Trophoblast cell (in vitro differentiated cells and primary cell): Measurements from ENCODE around the gene TBPL1.

Experiments used
- DNase-seq, 2 donors: peaks; one replicate each; pipeline ENCODE4 v3.0.0-alpha.2; 2016
- H2AFZ ChIP-seq: 2 replicates; pipeline ENCODE4 v1.6.1; 2013; ENCODE audit warnings: low read length, moderate library complexity, mild to moderate bottlenecking; ENCODE audit not compliant: insufficient read depth, poor library complexity
- H2AK5ac ChIP-seq: 2 replicates; pipeline ENCODE4 v1.6.1; 2013; ENCODE audit warnings: mild to moderate bottlenecking, low read length
- H2BK120ac ChIP-seq: 2 replicates; pipeline ENCODE4 v1.6.1; 2013; ENCODE audit warnings: low read length, mild to moderate bottlenecking, moderate library complexity; ENCODE audit not compliant: insufficient read depth, poor library complexity
- H2BK12ac ChIP-seq: 2 replicates; pipeline ENCODE4 v1.6.1; 2013; ENCODE audit warnings: mild to moderate bottlenecking, low read length, moderate library complexity
- H2BK5ac ChIP-seq: 2 replicates; pipeline ENCODE4 v1.6.1; 2013; ENCODE audit warnings: low read length, low read depth, moderate library complexity, mild to moderate bottlenecking; ENCODE audit not compliant: poor library complexity
- H3K14ac ChIP-seq: 2 replicates; pipeline ENCODE4 v1.6.1; 2013; ENCODE audit warnings: mild to moderate bottlenecking, low read length
- H3K18ac ChIP-seq: 2 replicates; pipeline ENCODE4 v1.6.1; 2013; ENCODE audit warnings: mild to moderate bottlenecking, low read length
- H3K23ac ChIP-seq: 2 replicates; pipeline ENCODE4 v1.6.1; 2013; ENCODE audit warnings: low read length
- H3K27ac ChIP-seq: 2 replicates; pipeline ENCODE4 v1.5.1; 2013; ENCODE audit warnings: low read depth, mild to moderate bottlenecking, inconsistent platforms, low read length, moderate library complexity
- H3K27me3 ChIP-seq: 2 replicates; pipeline ENCODE4 v1.6.1; 2013; ENCODE audit warnings: inconsistent platforms, mild to moderate bottlenecking, low read length, moderate library complexity; ENCODE audit not compliant: insufficient read depth
- H3K36me3 ChIP-seq, 2 experiments: 1 replicate in 1 of 2; 2 replicates in 1 of 2; pipeline ENCODE4 v1.6.1; 2013; ENCODE audit warnings: low read length in 2 of 2, mild to moderate bottlenecking in 2 of 2, moderate library complexity in 1 of 2; ENCODE audit not compliant: insufficient read depth in 2 of 2, control insufficient read depth in 1 of 2
- H3K4ac ChIP-seq: 2 replicates; pipeline ENCODE4 v1.6.1; 2013; ENCODE audit warnings: low read depth, mild to moderate bottlenecking, low read length, moderate library complexity
- H3K4me1 ChIP-seq, 2 experiments: 1 replicate in 1 of 2; 2 replicates in 1 of 2; pipeline ENCODE4 v1.6.1; 2013; ENCODE audit warnings: low read length in 2 of 2, mild to moderate bottlenecking in 2 of 2, moderate library complexity in 1 of 2; ENCODE audit not compliant: insufficient read depth in 2 of 2, control insufficient read depth in 1 of 2
- H3K4me2 ChIP-seq: 2 replicates; pipeline ENCODE4 v1.6.1; 2013; ENCODE audit warnings: inconsistent platforms, mild to moderate bottlenecking, low read length, moderate library complexity
- H3K4me3 ChIP-seq: 2 replicates; pipeline ENCODE4 v1.5.1; 2013; ENCODE audit warnings: mild to moderate bottlenecking, low read depth, low read length, inconsistent platforms
- H3K79me1 ChIP-seq: one replicate; pipeline ENCODE4 v1.6.1; 2013; ENCODE audit warnings: low read length
- H3K79me2 ChIP-seq: 2 replicates; pipeline ENCODE4 v1.6.1; 2013; ENCODE audit warnings: low read length, mild to moderate bottlenecking; ENCODE audit not compliant: control insufficient read depth, insufficient read depth, poor library complexity
- H3K9ac ChIP-seq: 2 replicates; pipeline ENCODE4 v1.6.1; 2013; ENCODE audit warnings: mild to moderate bottlenecking, low read length
- H3K9me3 ChIP-seq: 2 replicates; pipeline ENCODE4 v1.6.1; 2013; ENCODE audit warnings: low read depth, mild to moderate bottlenecking, control low read depth, inconsistent platforms, low read length; ENCODE audit not compliant: insufficient read depth
- H4K12ac ChIP-seq: 2 replicates; pipeline ENCODE4 v1.6.1; 2013; ENCODE audit warnings: low read depth, mild to moderate bottlenecking, low read length, moderate library complexity
- H4K8ac ChIP-seq: 2 replicates; pipeline ENCODE4 v1.6.1; 2013; ENCODE audit warnings: low read depth, mild to moderate bottlenecking, low read length, moderate library complexity
- H4K91ac ChIP-seq: one replicate; pipeline ENCODE4 v1.6.1; 2013; ENCODE audit warnings: low read depth, mild to moderate bottlenecking, low read length, moderate library complexity
- WGBS: extraction: QIAGEN DNeasy Blood & Tissue Kit; methylation state at CpG from one replicate; pipeline ENCODE4 v1.1.7; 2013; ENCODE audit warnings: missing lambda C conversion rate; ENCODE audit not compliant: insufficient read length, insufficient coverage; ENCODE audit errors: extremely low coverage; 5-methylcytosine and 5-hydroxymethylcytosine counted together

TBPL1 gene

GRCh38 chr6:133991096-133991593, 38.1 kb downstream of the TBPL1 start:
- WGBS: no CpG with 5 or more reads among the region's 2 CpGs
- H2AFZ ChIP-seq: no peak overlapping the region
- H2AK5ac ChIP-seq: no peak overlapping the region
- no peak overlapping the region for H4K12ac ChIP-seq
- H3K4me3 ChIP-seq: no peak overlapping the region
- H3K18ac ChIP-seq: no peak overlapping the region
- H2BK120ac ChIP-seq: no peak overlapping the region
- H4K91ac ChIP-seq: no peak overlapping the region
- H3K4me1 ChIP-seq: peaks cover 10 to 16% of the 10 kb centered on the region in 2 experiments
- DNase-seq: peak in 1 of 2 donors; percentile 8
- no peaks in the 10 kb centered on the region for H3K9me3 ChIP-seq
- H4K8ac ChIP-seq: no peak overlapping the region
- no peak overlapping the region for H2BK12ac ChIP-seq
- no peak overlapping the region for H3K4ac ChIP-seq
- no peak overlapping the region for H3K14ac ChIP-seq
- no peak overlapping the region for H3K4me2 ChIP-seq
- no peak overlapping the region for H3K23ac ChIP-seq
- H3K27me3 ChIP-seq: no peaks in the 10 kb centered on the region
- peaks cover 6% of the 10 kb centered on the region for H3K79me1 ChIP-seq
- peaks cover 0 to 6% of the 10 kb centered on the region in 2 experiments for H3K36me3 ChIP-seq
- no peak overlapping the region for H2BK5ac ChIP-seq
- no peak overlapping the region for H3K27ac ChIP-seq
- H3K79me2 ChIP-seq: no peaks in the 10 kb centered on the region
- no peak overlapping the region for H3K9ac ChIP-seq

GRCh38 chr6:133992992-133993680, 40.1 kb downstream of the TBPL1 start:
- Histone ChIP-seq H3K4me3 (no peak overlapping the region), H3K79me1 (peaks cover 6% of the 10 kb centered on the region), H4K8ac (no peak overlapping the region), H3K4me1 (peaks cover 10 to 16% of the 10 kb centered on the region in 2 experiments), H3K9me3 (no peaks in the 10 kb centered on the region), H3K9ac (no peak overlapping the region), H2BK5ac (no peak overlapping the region), H3K14ac (no peak overlapping the region), H2AK5ac (peak overlapping the region; percentile 64), H3K18ac (no peak overlapping the region), H4K12ac (no peak overlapping the region), H3K23ac (no peak overlapping the region), H3K4ac (no peak overlapping the region), H3K79me2 (no peaks in the 10 kb centered on the region), H4K91ac (no peak overlapping the region), H3K4me2 (no peak overlapping the region), H3K27me3 (no peaks in the 10 kb centered on the region), H2BK120ac (no peak overlapping the region), H3K36me3 (peaks cover 0 to 6% of the 10 kb centered on the region in 2 experiments), H2BK12ac (no peak overlapping the region), H2AFZ (no peak overlapping the region), H3K27ac (no peak overlapping the region)
- WGBS: no CpG with 5 or more reads among the region's 6 CpGs
- DNase-seq: no peak

- H3K79me1 ChIP-seq: peaks cover 12% of the 10 kb centered on the region
- no peak for DNase-seq
- H3K23ac ChIP-seq: no peak overlapping the region
These were observed 42.3 kb downstream of the TBPL1 start for GRCh38 chr6:133995296-133995695.

GRCh38 chr6:133995758-133996157, 42.7 kb downstream of the TBPL1 start:
- no peak overlapping the region for H2BK12ac ChIP-seq
- H4K12ac ChIP-seq: no peak overlapping the region
- H3K79me1 ChIP-seq: peaks cover 12% of the 10 kb centered on the region
- no peak overlapping the region for H3K18ac ChIP-seq
- H3K4me1 ChIP-seq: peaks cover 14 to 20% of the 10 kb centered on the region in 2 experiments
- H2BK120ac ChIP-seq: no peak overlapping the region
- no peak overlapping the region for H3K14ac ChIP-seq
- H3K9me3 ChIP-seq: no peaks in the 10 kb centered on the region
- H3K4me2 ChIP-seq: no peak overlapping the region
- H3K27me3 ChIP-seq: no peaks in the 10 kb centered on the region
- no CpG with 5 or more reads among the region's 3 CpGs for WGBS
- no peak overlapping the region for H2BK5ac ChIP-seq
- H3K4me3 ChIP-seq: no peak overlapping the region
- no peak overlapping the region for H3K4ac ChIP-seq
- peak overlapping the region; percentile 45 for H3K27ac ChIP-seq
- no peak overlapping the region for H3K9ac ChIP-seq
- H4K8ac ChIP-seq: no peak overlapping the region
- no peak overlapping the region for H2AFZ ChIP-seq
- H2AK5ac ChIP-seq: no peak overlapping the region
- no peaks in the 10 kb centered on the region for H3K79me2 ChIP-seq
- DNase-seq: no peak
- H4K91ac ChIP-seq: no peak overlapping the region
- H3K23ac ChIP-seq: no peak overlapping the region
- H3K36me3 ChIP-seq: peaks cover 0 to 4% of the 10 kb centered on the region in 2 experiments

More at GRCh38 chr6:133995296-133995695, 42.3 kb downstream of the TBPL1 start:
- no peak overlapping the region for H3K4ac ChIP-seq
- no peak overlapping the region for H3K18ac ChIP-seq
- H2BK120ac ChIP-seq: no peak overlapping the region
- H3K79me2 ChIP-seq: no peaks in the 10 kb centered on the region
- no peak overlapping the region for H3K14ac ChIP-seq
- no peak overlapping the region for H4K8ac ChIP-seq
- H3K4me3 ChIP-seq: no peak overlapping the region
- no peak overlapping the region for H2BK12ac ChIP-seq
- no peak overlapping the region for H4K12ac ChIP-seq
- H3K27me3 ChIP-seq: no peaks in the 10 kb centered on the region
- WGBS: no CpG with 5 or more reads among the region's 3 CpGs
- peaks cover 14 to 21% of the 10 kb centered on the region in 2 experiments for H3K4me1 ChIP-seq
- no peak overlapping the region for H2AK5ac ChIP-seq
- peaks cover 0 to 6% of the 10 kb centered on the region in 2 experiments for H3K36me3 ChIP-seq
- no peak overlapping the region for H4K91ac ChIP-seq
- H3K27ac ChIP-seq: peak overlapping the region; percentile 45
- no peak overlapping the region for H2BK5ac ChIP-seq
- no peak overlapping the region for H3K9ac ChIP-seq
- no peak overlapping the region for H3K4me2 ChIP-seq
- H2AFZ ChIP-seq: no peak overlapping the region
- no peaks in the 10 kb centered on the region for H3K9me3 ChIP-seq
